Activated gamma-delta T cell treated with Interleukin-2 at 50 U/mL for 16 hours (primary cell): ENCODE measurements around the gene HOXD4.

Experiments
- DNase-seq: peaks from one replicate; pipeline ENCODE4 v3.0.0-alpha.2; 2020

The HOXD4 gene

DNA sequence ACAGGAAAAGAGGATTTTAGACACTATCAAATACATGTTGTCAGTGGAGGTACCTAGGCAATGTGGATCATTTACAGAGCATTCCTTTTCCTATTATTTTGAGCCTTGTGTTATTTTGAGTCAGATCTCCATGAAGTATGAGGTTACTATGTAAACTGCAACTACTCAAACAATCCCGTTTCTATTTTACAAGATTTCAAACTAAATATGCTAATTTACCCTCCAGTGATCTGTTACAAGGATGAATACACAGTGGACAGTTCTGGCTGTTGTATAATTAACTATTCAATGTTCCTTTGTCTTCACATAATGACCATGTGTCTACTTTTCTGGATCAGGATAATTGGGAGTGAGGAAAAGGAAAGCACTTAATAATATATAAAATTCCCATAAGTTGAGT, 41.7 kb downstream of the HOXD4 start:
- no peak for DNase-seq

DNA sequence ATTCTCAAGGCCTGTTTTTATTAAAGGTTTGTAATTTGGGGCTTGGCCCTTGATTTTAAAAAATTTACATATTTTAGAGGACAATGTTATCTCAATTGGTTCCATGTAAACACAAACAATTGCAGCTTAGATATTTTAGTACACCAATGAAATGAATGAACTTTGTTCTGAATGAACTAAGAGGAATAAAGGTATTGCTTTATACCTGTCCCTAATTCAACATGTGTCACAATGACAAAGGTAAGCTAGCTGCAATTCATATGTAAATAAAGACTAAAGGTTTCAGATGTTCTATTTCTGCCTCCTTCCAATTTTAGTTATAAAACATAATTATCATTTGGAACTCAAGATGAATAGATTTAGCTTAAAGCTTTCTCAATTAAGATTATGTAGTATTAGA, 48.6 kb downstream of the HOXD4 start:
- no peak for DNase-seq

DNA sequence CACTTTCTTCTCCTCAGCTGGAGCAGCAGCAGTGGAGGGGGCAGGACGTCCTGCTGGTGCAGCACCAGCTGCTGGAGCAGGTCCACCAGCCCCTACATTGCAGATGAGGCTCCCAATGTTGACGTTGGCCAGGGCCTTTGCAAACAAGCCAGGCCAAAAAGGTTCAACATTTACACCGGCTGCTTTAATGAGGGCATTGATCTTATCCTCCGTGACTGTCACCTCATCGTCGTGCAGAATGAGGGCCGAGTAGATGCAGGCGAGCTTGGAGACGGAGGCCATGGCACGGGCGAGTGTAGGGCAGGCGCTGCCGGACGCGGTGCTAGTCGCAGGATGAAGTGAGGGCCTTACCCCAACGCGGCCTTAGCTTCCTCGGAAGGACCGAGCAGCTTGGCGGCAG, 49.6 kb downstream of the HOXD4 start:
- DNase-seq, result no peak

DNA sequence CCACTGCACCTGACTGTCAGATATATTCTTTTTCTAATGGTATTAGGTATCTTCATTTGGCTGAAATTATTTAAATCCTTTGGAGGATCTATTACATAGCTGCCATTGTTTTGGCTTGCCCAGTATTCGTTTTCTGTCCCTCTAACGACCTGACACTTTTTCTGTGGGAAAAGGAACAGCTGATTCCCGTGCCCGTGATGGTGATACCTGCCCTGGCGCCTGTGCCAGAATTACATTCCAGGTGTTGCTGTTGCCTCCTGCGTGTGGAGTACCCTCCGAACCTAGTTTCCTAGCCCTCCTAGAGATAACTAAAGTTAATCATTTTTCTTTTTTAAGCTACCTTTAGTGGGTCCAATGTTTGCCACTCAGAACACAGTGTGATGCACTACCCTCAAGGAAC, 51.1 kb downstream of the HOXD4 start:
- no peak for DNase-seq
